ENCODE results near the gene CA4. TPM values are rescaled to one million over a fixed set of nuclear protein-coding genes. Genes with fewer than 3 reads are reported as not detected.

Gene CA4
- polyA plus RNA-seq, 1 experiment, result not detected

DNA sequence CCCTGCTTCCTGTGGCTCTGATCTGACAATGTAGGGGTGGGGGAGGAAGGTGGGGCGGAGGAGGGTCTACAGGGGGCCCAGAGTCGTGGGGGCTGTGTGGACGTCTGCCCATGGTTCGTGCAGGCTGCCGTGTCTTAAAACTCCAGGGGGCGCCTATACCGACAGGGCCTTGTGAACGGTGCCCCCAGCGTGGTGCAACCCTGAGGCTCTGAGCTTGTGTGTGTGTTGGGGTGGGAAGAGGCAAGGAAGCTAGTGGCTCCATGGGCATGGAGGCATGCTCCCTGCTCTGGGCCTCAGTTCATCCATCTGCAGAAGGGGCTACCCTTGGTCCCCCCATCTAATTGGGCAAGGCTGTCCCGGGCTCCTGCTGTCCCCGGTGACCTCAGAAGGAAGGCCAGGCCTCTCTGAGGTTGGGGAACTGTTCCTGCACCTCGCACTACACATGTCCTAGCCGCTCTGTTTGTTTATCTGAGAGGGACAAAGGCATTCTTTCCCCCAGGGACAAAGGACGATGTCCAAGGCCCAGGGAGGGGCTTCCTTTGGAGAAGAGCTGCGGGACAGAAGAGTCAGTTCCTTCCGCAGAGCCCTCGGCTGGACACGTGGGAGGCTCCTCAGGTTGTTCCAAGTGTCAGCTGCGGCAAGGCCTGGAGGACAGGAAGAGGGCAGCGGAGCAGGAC is 13.5 kb downstream of the CA4 start:
- ChIA-PET POLR2A (no interaction called here), CTCF (no interaction called here)
- no peak for DNase-seq (ENCODE audit: low read depth)
- Histone ChIP-seq H3K4me3 (ENCODE audit: low read depth, low read length) (no peak overlapping the region), H3K36me3 (ENCODE audit: control insufficient read depth, insufficient read depth, low read length) (no peaks in the 10 kb centered on the region), H3K27me3 (ENCODE audit: control insufficient read depth, insufficient read depth, low read length) (peaks cover 1% of the 10 kb centered on the region; the same call in 1 of the 2 replicates)
- TF ChIP-seq, protein P1, sequence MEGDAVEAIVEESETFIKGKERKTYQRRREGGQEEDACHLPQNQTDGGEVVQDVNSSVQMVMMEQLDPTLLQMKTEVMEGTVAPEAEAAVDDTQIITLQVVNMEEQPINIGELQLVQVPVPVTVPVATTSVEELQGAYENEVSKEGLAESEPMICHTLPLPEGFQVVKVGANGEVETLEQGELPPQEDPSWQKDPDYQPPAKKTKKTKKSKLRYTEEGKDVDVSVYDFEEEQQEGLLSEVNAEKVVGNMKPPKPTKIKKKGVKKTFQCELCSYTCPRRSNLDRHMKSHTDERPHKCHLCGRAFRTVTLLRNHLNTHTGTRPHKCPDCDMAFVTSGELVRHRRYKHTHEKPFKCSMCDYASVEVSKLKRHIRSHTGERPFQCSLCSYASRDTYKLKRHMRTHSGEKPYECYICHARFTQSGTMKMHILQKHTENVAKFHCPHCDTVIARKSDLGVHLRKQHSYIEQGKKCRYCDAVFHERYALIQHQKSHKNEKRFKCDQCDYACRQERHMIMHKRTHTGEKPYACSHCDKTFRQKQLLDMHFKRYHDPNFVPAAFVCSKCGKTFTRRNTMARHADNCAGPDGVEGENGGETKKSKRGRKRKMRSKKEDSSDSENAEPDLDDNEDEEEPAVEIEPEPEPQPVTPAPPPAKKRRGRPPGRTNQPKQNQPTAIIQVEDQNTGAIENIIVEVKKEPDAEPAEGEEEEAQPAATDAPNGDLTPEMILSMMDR (IDR thresholded peaks at IDR 0.05; ENCODE audit: insufficient read depth, low read depth, low read length), result no peak

GRCh38 chr17:60164164-60164563 is 14.4 kb downstream of the CA4 start:
- TF ChIP-seq, protein P1 (IDR thresholded peaks at IDR 0.05; ENCODE audit: insufficient read depth, low read depth, low read length), result no peak
- Histone ChIP-seq H3K27me3 (ENCODE audit: control insufficient read depth, insufficient read depth, low read length) (no peaks in the 10 kb centered on the region), H3K36me3 (ENCODE audit: control insufficient read depth, insufficient read depth, low read length) (no peaks in the 10 kb centered on the region), H3K4me3 (ENCODE audit: low read depth, low read length) (no peak overlapping the region)
- DNase-seq (ENCODE audit: low read depth), result no peak
- CTCF ChIA-PET, result no interaction called here
- POLR2A ChIA-PET, result no interaction called here

DNA sequence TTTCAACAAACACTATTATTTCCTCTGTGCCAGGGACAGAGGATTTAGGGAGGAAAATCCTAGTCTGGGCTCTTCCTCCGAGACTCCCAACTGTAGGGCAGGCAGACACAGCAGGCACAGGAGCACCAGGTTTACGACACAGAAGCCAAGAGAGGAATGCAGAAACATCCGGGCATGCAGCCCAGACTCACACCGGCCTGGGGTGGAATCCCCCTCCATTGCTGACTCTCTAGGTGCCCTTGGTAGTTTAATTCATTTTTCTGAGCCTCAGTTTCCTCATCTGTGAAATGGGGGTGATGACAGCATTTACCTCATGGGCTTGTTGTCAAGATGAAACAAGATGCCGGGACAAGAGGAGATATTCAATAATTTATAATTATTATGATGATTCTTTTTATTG is 14.9 kb downstream of the CA4 start:
- TF ChIP-seq, protein P1 (IDR thresholded peaks at IDR 0.05; ENCODE audit: insufficient read depth, low read depth, low read length), result no peak
- CTCF ChIA-PET, result no interaction called here

DNA sequence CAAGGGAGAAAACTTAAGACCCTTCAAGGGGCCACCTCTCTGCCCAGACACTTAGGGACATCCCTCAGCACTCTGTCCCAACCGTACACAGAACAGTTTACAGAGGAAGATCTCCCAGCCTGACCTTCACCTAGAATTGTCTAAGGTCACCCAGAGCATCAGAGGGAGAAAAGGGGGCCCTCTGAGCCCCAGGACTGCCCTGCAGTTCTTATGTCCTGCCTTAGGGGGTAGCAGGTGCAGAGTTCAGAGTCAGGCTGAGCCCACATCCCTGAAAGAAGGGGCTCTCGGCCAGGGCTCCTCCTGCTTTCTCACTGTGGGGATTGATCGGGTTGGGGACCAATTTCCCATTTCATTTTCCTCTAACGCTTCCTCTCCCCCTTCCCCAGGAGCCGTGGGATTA is 15.4 kb downstream of the CA4 start:
- H3K27me3 ChIP-seq (ENCODE audit: control insufficient read depth, insufficient read depth, low read length), result no peaks in the 10 kb centered on the region
- TF ChIP-seq, protein P1 (IDR thresholded peaks at IDR 0.05; ENCODE audit: insufficient read depth, low read depth, low read length), result no peak
- CTCF ChIA-PET, result no interaction called here
- no peak overlapping the region for H3K4me3 ChIP-seq (ENCODE audit: low read depth, low read length)
- H3K36me3 ChIP-seq (ENCODE audit: control insufficient read depth, insufficient read depth, low read length), result no peaks in the 10 kb centered on the region
- POLR2A ChIA-PET, result no interaction called here
- DNase-seq (ENCODE audit: low read depth), result no peak

More for the DNA sequence above, 14.9 kb downstream of the CA4 start:
- Histone ChIP-seq H3K36me3 (ENCODE audit: control insufficient read depth, insufficient read depth, low read length) (no peaks in the 10 kb centered on the region), H3K27me3 (ENCODE audit: control insufficient read depth, insufficient read depth, low read length) (no peaks in the 10 kb centered on the region), H3K4me3 (ENCODE audit: low read depth, low read length) (no peak overlapping the region)
- POLR2A ChIA-PET, result no interaction called here
- DNase-seq (ENCODE audit: low read depth), result no peak

DNA sequence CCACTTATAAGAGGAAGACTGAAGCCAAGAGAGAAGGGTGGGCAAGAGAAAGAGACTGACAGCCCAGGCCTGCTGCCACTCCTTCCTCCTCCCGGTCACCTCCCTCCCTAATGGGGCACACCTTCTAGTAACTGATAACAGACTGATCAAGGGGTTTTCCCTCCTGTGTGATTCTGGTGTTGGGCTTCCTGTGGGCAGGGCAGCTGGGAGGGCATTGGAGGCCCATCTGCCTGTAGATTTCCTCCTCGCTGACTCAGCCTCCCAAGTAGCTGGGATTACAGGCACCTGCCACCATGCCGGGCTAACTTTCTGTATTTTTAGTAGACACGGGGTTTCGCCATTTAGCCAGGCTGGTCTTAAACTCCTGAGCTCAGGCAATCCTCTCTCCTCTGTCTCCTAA is 16.2 kb downstream of the CA4 start:
- H3K4me3 ChIP-seq (ENCODE audit: low read depth, low read length), result no peak overlapping the region
- ChIA-PET CTCF (no interaction called here), POLR2A (no interaction called here)
- no peaks in the 10 kb centered on the region for H3K27me3 ChIP-seq (ENCODE audit: control insufficient read depth, insufficient read depth, low read length)
- H3K36me3 ChIP-seq (ENCODE audit: control insufficient read depth, insufficient read depth, low read length), result no peaks in the 10 kb centered on the region
- DNase-seq (ENCODE audit: low read depth), result no peak
- TF ChIP-seq, protein P1 (IDR thresholded peaks at IDR 0.05; ENCODE audit: insufficient read depth, low read depth, low read length), result no peak
